ENCODE data around the gene RNF19B.

RNF19B gene

GRCh38 chr1:32926562-32926961 lies 38.0 kb downstream of the RNF19B start:
- TF ChIP-seq CTCF (conservative IDR thresholded peaks at IDR 0.05) (no peak), ZFX (IDR thresholded peaks at IDR 0.05) (no peak)
- H3K27ac ChIP-seq = no peak overlapping the region

GRCh38 chr1:32925403-32926162 lies 39.0 kb downstream of the RNF19B start:
- TF ChIP-seq CTCF (conservative IDR thresholded peaks at IDR 0.05) (no peak), ZFX (IDR thresholded peaks at IDR 0.05) (no peak)
- H3K27ac ChIP-seq = no peak overlapping the region

- TF ChIP-seq ZFX (IDR thresholded peaks at IDR 0.05) (no peak), CTCF (conservative IDR thresholded peaks at IDR 0.05) (no peak)
- H3K27ac ChIP-seq = no peak overlapping the region
Measured at GRCh38 chr1:32924881-32925344, 39.7 kb downstream of the RNF19B start.

- TF ChIP-seq CTCF (conservative IDR thresholded peaks at IDR 0.05) (no peak), ZFX (IDR thresholded peaks at IDR 0.05) (no peak)
- H3K27ac ChIP-seq = no peak overlapping the region
Measured at GRCh38 chr1:32920833-32921232, 43.8 kb downstream of the RNF19B start.

- H3K27ac ChIP-seq = no peak overlapping the region
Measured at GRCh38 chr1:32919811-32920733, 44.5 kb downstream of the RNF19B start.

GRCh38 chr1:32918179-32918578 lies 46.4 kb downstream of the RNF19B start:
- TF ChIP-seq ZFX (IDR thresholded peaks at IDR 0.05) = no peak
- no peak for TF ChIP-seq CTCF (conservative IDR thresholded peaks at IDR 0.05)

More at GRCh38 chr1:32919811-32920733, 44.5 kb downstream of the RNF19B start:
- TF ChIP-seq CTCF (conservative IDR thresholded peaks at IDR 0.05) (no peak), ZFX (IDR thresholded peaks at IDR 0.05) (no peak)

GRCh38 chr1:32917521-32917920 lies 47.1 kb downstream of the RNF19B start:
- no peak overlapping the region for H3K27ac ChIP-seq
- no peak for TF ChIP-seq ZFX (IDR thresholded peaks at IDR 0.05)
- no peak for TF ChIP-seq CTCF (conservative IDR thresholded peaks at IDR 0.05)

More at GRCh38 chr1:32918179-32918578, 46.4 kb downstream of the RNF19B start:
- no peak overlapping the region for H3K27ac ChIP-seq

All from C4-2B (cell line).